Liver (tissue), 9 donors: ENCODE measurements around the gene TMEM243. TPM values are rescaled to one million over a fixed set of nuclear protein-coding genes. Genes with fewer than 3 reads are reported as not detected.

Experiments
- DNase-seq: peaks from one replicate; pipeline ENCODE4 v3.0.0-alpha.2; 2017; ENCODE audit warnings: low spot score
- H3K27ac ChIP-seq, 2 donors: one replicate each; pipeline ENCODE4 v1.7.0; 2013; ENCODE audit warnings: inconsistent platforms in 2 of 2, low read length in 2 of 2, control low read depth in 1 of 2, low read depth in 1 of 2, mild to moderate bottlenecking in 1 of 2
- H3K27me3 ChIP-seq, 4 donors: one replicate each; pipeline versions ENCODE4 v1.6.1 to v1.7.0; 2013; ENCODE audit warnings: low read length in 3 of 4, inconsistent platforms in 1 of 4, mild to moderate bottlenecking in 1 of 4, moderate library complexity in 1 of 4; ENCODE audit not compliant: control insufficient read depth in 4 of 4, insufficient read depth in 4 of 4
- H3K36me3 ChIP-seq, 4 donors: one replicate each; pipeline versions ENCODE4 v1.6.1 to v1.7.0; 2013; ENCODE audit warnings: low read length in 3 of 4, mild to moderate bottlenecking in 3 of 4, low read depth in 1 of 4, moderate library complexity in 1 of 4; ENCODE audit not compliant: control insufficient read depth in 4 of 4, insufficient read depth in 3 of 4
- H3K4me1 ChIP-seq, 4 donors: one replicate each; pipeline versions ENCODE4 v1.6.1 to v1.7.0; 2013; ENCODE audit warnings: low read length in 3 of 4, mild to moderate bottlenecking in 3 of 4, moderate library complexity in 1 of 4; ENCODE audit not compliant: control insufficient read depth in 4 of 4, insufficient read depth in 4 of 4
- H3K4me3 ChIP-seq, 3 donors: one replicate each; pipeline versions ENCODE4 v1.6.1 to v1.7.0; 2013; ENCODE audit warnings: low read length in 3 of 3, control low read depth in 1 of 3, low read depth in 1 of 3, mild to moderate bottlenecking in 1 of 3
- H3K9ac ChIP-seq, 2 donors: one replicate each; pipeline ENCODE4 v1.7.0; 2013; ENCODE audit warnings: low read length in 2 of 2, mild to moderate bottlenecking in 2 of 2, moderate library complexity in 2 of 2, control low read depth in 1 of 2, low read depth in 1 of 2
- H3K9me3 ChIP-seq, 4 donors: one replicate each; pipeline versions ENCODE4 v1.6.1 to v1.7.0; 2013; ENCODE audit warnings: low read length in 3 of 4; ENCODE audit not compliant: control insufficient read depth in 4 of 4
- EGR1 ChIP-seq, 2 donors: IDR thresholded peaks; 2 replicates each; pipeline ENCODE4 v1.6.1; 2016 to 2018; ENCODE audit warnings: antibody characterized with exemption in 2 of 2, low read depth in 2 of 2
- FOXA1 ChIP-seq: IDR thresholded peaks from 2 replicates; pipeline ENCODE4 v1.6.1; 2016; ENCODE audit warnings: antibody characterized with exemption
- FOXA2 ChIP-seq: IDR thresholded peaks from 2 replicates; pipeline ENCODE4 v1.6.1; 2016; ENCODE audit warnings: antibody characterized with exemption
- GABPA ChIP-seq, 2 donors: IDR thresholded peaks in 1 of 2; conservative IDR thresholded peaks in 1 of 2; 2 replicates each; pipeline ENCODE4 v1.6.1; 2016; ENCODE audit warnings: antibody characterized with exemption in 2 of 2, mild to moderate bottlenecking in 1 of 2, moderate library complexity in 1 of 2
- HNF4G ChIP-seq: IDR thresholded peaks from 2 replicates; pipeline ENCODE4 v1.6.1; 2016; ENCODE audit warnings: antibody characterized with exemption
- MAX ChIP-seq: IDR thresholded peaks from 2 replicates; pipeline ENCODE4 v1.6.1; 2016; ENCODE audit warnings: antibody characterized with exemption
- RAD21 ChIP-seq, 2 donors: IDR thresholded peaks; 2 replicates each; pipeline ENCODE4 v1.6.1; 2016; ENCODE audit warnings: antibody characterized with exemption in 2 of 2, mild to moderate bottlenecking in 2 of 2
- RXRA ChIP-seq, 2 donors: IDR thresholded peaks; 2 replicates each; pipeline ENCODE4 v1.6.1; 2017 to 2018; ENCODE audit warnings: antibody characterized with exemption in 2 of 2, mild to moderate bottlenecking in 1 of 2
- SP1 ChIP-seq: IDR thresholded peaks from 2 replicates; pipeline ENCODE4 v1.6.1; 2018; ENCODE audit warnings: antibody characterized with exemption, mild to moderate bottlenecking
- TAF1 ChIP-seq: conservative IDR thresholded peaks from 2 replicates; pipeline ENCODE4 v1.6.1; 2016; ENCODE audit warnings: antibody characterized with exemption, mild to moderate bottlenecking
- YY1 ChIP-seq: IDR thresholded peaks from 2 replicates; pipeline ENCODE4 v1.6.1; 2016; ENCODE audit warnings: antibody characterized with exemption, mild to moderate bottlenecking
- WGBS: extraction: QIAGEN DNeasy Blood & Tissue Kit; methylation state at CpG from one replicate; pipeline ENCODE4 v1.1.7; 2013; 5-methylcytosine and 5-hydroxymethylcytosine counted together
- polyA plus RNA-seq, 2 donors: library from polyadenylated mRNA; stranded (reverse) in 1 of 2; unstranded in 1 of 2; fragments of 200-250 nt in 1 of 2; fragments of >200 nt in 1 of 2; fragmentation: Nextera tagmentation in 1 of 2; extraction: Ambion mirVana in 1 of 2; gene quantifications; one replicate each; pipeline versions ENCODE4 v1.2.1 to v1.2.3, GENCODE V29; 2013 to 2015
- total RNA-seq, 2 donors: library from RNA; depleted of rRNA; stranded (reverse); fragments of >200 nt; gene quantifications; one replicate each; pipeline ENCODE4 v1.2.3, GENCODE V29; 2014
- TF ChIP-seq, protein P1 (sequence below): IDR thresholded peaks from 2 replicates; pipeline ENCODE4 v1.6.1; 2016; ENCODE audit warnings: antibody characterized with exemption
- TF ChIP-seq, protein P2 (sequence below): fragments of 150-350 bp; IDR thresholded peaks from 2 replicates; pipeline ENCODE4 v1.5.1; 2017; ENCODE audit warnings: improper control_type of control experiment, low read depth, low read length; ENCODE audit not compliant: missing input control
- TF ChIP-seq, protein P3 (sequence below): IDR thresholded peaks from 2 replicates; pipeline ENCODE4 v1.6.1; 2016; ENCODE audit warnings: antibody characterized with exemption, mild to moderate bottlenecking
- donor health status: healthy.
- donor health status: healthy.
- donor health status: healthy.
- donor health status: healthy.
- donor health status: healthy.

TMEM243 gene
- total and polyA plus RNA-seq, 4 donors: 4.8 to 8.0 (median 5.5) TPM

GRCh38 chr7:87225696-87226095, 6.2 kb upstream of the TMEM243 start:
- no peak for DNase-seq
- peaks cover 0 to 5% (median 4%) of the 10 kb centered on the region in 4 donors for H3K4me1 ChIP-seq
- H3K27ac ChIP-seq: no peak overlapping the region
- H3K9ac ChIP-seq: no peak overlapping the region
- WGBS: 58% methylated on average over 1 of the region's 1 CpG
- peaks cover 0 to under 1% (median 0%) of the 10 kb centered on the region in 4 donors for H3K9me3 ChIP-seq
- H3K4me3 ChIP-seq: no peak overlapping the region
- no peaks in the 10 kb centered on the region for H3K36me3 ChIP-seq
- peaks cover 0 to 5% (median 1%) of the 10 kb centered on the region in 4 donors for H3K27me3 ChIP-seq
- TF ChIP-seq YY1 (no peak), EGR1 (IDR thresholded peaks at IDR 0.05; ENCODE audit: low read depth in 2 of 2) (no peak)

- Histone ChIP-seq H3K9ac (no peak overlapping the region), H3K27ac (no peak overlapping the region), H3K36me3 (no peaks in the 10 kb centered on the region), H3K27me3 (peaks cover 0 to 5% (median 1%) of the 10 kb centered on the region in 4 donors), H3K4me3 (no peak overlapping the region), H3K9me3 (no peaks in the 10 kb centered on the region), H3K4me1 (peaks cover 2 to 18% (median 9%) of the 10 kb centered on the region in 4 donors)
- 92% methylated on average over 1 of the region's 1 CpG for WGBS
- TF ChIP-seq HNF4G: no peak
- TF ChIP-seq, protein P1, sequence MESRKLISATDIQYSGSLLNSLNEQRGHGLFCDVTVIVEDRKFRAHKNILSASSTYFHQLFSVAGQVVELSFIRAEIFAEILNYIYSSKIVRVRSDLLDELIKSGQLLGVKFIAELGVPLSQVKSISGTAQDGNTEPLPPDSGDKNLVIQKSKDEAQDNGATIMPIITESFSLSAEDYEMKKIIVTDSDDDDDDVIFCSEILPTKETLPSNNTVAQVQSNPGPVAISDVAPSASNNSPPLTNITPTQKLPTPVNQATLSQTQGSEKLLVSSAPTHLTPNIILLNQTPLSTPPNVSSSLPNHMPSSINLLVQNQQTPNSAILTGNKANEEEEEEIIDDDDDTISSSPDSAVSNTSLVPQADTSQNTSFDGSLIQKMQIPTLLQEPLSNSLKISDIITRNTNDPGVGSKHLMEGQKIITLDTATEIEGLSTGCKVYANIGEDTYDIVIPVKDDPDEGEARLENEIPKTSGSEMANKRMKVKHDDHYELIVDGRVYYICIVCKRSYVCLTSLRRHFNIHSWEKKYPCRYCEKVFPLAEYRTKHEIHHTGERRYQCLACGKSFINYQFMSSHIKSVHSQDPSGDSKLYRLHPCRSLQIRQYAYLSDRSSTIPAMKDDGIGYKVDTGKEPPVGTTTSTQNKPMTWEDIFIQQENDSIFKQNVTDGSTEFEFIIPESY: no peak
- TF ChIP-seq YY1: no peak
- TF ChIP-seq FOXA1: no peak
- no peak for TF ChIP-seq FOXA2
- TF ChIP-seq RAD21 (IDR thresholded peaks at IDR 0.05): no peak
- no peak for TF ChIP-seq RXRA (IDR thresholded peaks at IDR 0.05)
- no peak for TF ChIP-seq MAX
- TF ChIP-seq, protein P2, sequence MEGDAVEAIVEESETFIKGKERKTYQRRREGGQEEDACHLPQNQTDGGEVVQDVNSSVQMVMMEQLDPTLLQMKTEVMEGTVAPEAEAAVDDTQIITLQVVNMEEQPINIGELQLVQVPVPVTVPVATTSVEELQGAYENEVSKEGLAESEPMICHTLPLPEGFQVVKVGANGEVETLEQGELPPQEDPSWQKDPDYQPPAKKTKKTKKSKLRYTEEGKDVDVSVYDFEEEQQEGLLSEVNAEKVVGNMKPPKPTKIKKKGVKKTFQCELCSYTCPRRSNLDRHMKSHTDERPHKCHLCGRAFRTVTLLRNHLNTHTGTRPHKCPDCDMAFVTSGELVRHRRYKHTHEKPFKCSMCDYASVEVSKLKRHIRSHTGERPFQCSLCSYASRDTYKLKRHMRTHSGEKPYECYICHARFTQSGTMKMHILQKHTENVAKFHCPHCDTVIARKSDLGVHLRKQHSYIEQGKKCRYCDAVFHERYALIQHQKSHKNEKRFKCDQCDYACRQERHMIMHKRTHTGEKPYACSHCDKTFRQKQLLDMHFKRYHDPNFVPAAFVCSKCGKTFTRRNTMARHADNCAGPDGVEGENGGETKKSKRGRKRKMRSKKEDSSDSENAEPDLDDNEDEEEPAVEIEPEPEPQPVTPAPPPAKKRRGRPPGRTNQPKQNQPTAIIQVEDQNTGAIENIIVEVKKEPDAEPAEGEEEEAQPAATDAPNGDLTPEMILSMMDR: no peak
- TF ChIP-seq GABPA (IDR thresholded peaks at IDR 0.05 in 1 of 2, conservative IDR thresholded peaks at IDR 0.05 in 1 of 2): no peak
- no peak for DNase-seq
Measured at GRCh38 chr7:87223666-87224065, 4.1 kb upstream of the TMEM243 start.

DNA sequence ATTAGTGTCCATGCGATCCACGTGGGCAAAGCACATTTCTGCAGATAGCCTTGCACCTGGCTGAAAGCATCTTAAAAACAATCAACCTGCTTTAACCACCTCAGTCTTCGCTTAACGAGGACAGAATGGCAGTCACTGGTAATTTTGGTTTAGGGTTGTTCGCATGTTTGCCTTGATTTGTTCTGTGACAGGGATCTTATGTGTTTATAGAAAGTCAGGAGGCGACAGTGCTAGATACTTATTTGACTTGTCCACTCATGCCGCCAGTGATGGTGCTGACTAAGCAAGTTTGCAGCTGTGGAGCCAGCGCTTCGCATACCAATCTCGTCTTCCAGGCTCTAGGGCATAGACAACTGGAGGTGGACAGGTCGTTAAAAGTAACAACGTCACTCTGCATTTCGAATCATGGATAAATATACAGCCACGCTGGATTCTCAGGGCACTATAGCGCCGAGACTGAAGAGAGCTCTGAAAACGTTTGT, 1.2 kb upstream of the TMEM243 start:
- Histone ChIP-seq H3K27me3 (peaks cover 0 to 5% (median 1%) of the 10 kb centered on the region in 4 donors), H3K27ac (no peak overlapping the region), H3K9me3 (no peaks in the 10 kb centered on the region), H3K4me1 (peaks cover 2 to 18% (median 10%) of the 10 kb centered on the region in 4 donors), H3K4me3 (peak overlapping the region; percentile 45 to 81 (median 79)), H3K36me3 (no peaks in the 10 kb centered on the region), H3K9ac (no peak overlapping the region)
- no peak for TF ChIP-seq SP1
- TF ChIP-seq TAF1: no peak
- TF ChIP-seq MAX: no peak
- no peak for TF ChIP-seq RAD21 (IDR thresholded peaks at IDR 0.05)
- TF ChIP-seq, protein P1: no peak
- TF ChIP-seq, protein P3, sequence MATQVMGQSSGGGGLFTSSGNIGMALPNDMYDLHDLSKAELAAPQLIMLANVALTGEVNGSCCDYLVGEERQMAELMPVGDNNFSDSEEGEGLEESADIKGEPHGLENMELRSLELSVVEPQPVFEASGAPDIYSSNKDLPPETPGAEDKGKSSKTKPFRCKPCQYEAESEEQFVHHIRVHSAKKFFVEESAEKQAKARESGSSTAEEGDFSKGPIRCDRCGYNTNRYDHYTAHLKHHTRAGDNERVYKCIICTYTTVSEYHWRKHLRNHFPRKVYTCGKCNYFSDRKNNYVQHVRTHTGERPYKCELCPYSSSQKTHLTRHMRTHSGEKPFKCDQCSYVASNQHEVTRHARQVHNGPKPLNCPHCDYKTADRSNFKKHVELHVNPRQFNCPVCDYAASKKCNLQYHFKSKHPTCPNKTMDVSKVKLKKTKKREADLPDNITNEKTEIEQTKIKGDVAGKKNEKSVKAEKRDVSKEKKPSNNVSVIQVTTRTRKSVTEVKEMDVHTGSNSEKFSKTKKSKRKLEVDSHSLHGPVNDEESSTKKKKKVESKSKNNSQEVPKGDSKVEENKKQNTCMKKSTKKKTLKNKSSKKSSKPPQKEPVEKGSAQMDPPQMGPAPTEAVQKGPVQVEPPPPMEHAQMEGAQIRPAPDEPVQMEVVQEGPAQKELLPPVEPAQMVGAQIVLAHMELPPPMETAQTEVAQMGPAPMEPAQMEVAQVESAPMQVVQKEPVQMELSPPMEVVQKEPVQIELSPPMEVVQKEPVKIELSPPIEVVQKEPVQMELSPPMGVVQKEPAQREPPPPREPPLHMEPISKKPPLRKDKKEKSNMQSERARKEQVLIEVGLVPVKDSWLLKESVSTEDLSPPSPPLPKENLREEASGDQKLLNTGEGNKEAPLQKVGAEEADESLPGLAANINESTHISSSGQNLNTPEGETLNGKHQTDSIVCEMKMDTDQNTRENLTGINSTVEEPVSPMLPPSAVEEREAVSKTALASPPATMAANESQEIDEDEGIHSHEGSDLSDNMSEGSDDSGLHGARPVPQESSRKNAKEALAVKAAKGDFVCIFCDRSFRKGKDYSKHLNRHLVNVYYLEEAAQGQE: no peak
- TF ChIP-seq EGR1 (IDR thresholded peaks at IDR 0.05; ENCODE audit: low read depth in 2 of 2): no peak
- 7% methylated on average over 17 of the region's 17 CpGs for WGBS
- no peak for DNase-seq
